GM23248 (cell line): ENCODE data around the gene TMEM237.

ENCODE experiments used
- EZH2 ChIP-seq: fragments of 200-600 bp; sonication (generic); IDR thresholded peaks from 2 replicates; pipeline ENCODE4 v1.6.1; 2018; ENCODE audit warnings: antibody characterized with exemption, mild to moderate bottlenecking; ENCODE audit not compliant: insufficient read depth, poor library complexity, severe bottlenecking
- EZH2phosphoT487 ChIP-seq: fragments of 200-600 bp; sonication (generic); IDR thresholded peaks from 2 replicates; pipeline ENCODE4 v1.6.1; 2018; ENCODE audit warnings: antibody characterized with exemption, moderate library complexity, mild to moderate bottlenecking, low read depth; ENCODE audit not compliant: insufficient read depth

GRCh38 chr2:201656740-201657139 lies 13.4 kb upstream of the TMEM237 start:
- TF ChIP-seq EZH2phosphoT487 (no peak), EZH2 (no peak)
